ENCODE data around the gene KIF3A.
A peak's percentile ranks its signal among the peaks of the same experiment; 100 is the strongest.

Gene KIF3A

GRCh38 chr5:132736853-132737833 is at the start of gene KIF3A:
Gene KIF3A, minus strand, starts transcription at chr5:132737546. Its CDS starts 127 bp downstream, at chr5:132737419.
- peak within 1 kb of the TSS; percentile 90 for H3K4me3 Mint-ChIP-seq
- H3K9me3 Mint-ChIP-seq, result no peaks in the 10 kb centered on the region
- H3K27ac Mint-ChIP-seq, result peak within 1 kb of the TSS; percentile 93
- peaks cover 47% of the 10 kb centered on the region for H3K4me1 Mint-ChIP-seq
- H3K36me3 Mint-ChIP-seq, result peaks cover 5% of the 10 kb centered on the region
- no peaks in the 10 kb centered on the region for H3K27me3 Mint-ChIP-seq

- Mint-ChIP-seq H3K4me3 (no peak overlapping the region), H3K27me3 (peaks cover 10% of the 10 kb centered on the region), H3K36me3 (no peaks in the 10 kb centered on the region), H3K9me3 (no peaks in the 10 kb centered on the region), H3K4me1 (no peaks in the 10 kb centered on the region), H3K27ac (no peak overlapping the region)
These were observed 49.7 kb upstream of the KIF3A start for GRCh38 chr5:132787076-132787475.

- Mint-ChIP-seq H3K4me1 (peaks cover 8% of the 10 kb centered on the region), H3K4me3 (no peak overlapping the region), H3K27me3 (peaks cover 18% of the 10 kb centered on the region)
These were observed 48.5 kb upstream of the KIF3A start for GRCh38 chr5:132785864-132786263.

GRCh38 chr5:132785365-132785764 is 48.0 kb upstream of the KIF3A start:
- Mint-ChIP-seq H3K27ac (no peak overlapping the region), H3K27me3 (peaks cover 18% of the 10 kb centered on the region), H3K36me3 (no peaks in the 10 kb centered on the region), H3K4me1 (peaks cover 13% of the 10 kb centered on the region), H3K4me3 (no peak overlapping the region), H3K9me3 (no peaks in the 10 kb centered on the region)

More at GRCh38 chr5:132785864-132786263, 48.5 kb upstream of the KIF3A start:
- no peak overlapping the region for H3K27ac Mint-ChIP-seq
- no peaks in the 10 kb centered on the region for H3K36me3 Mint-ChIP-seq
- no peaks in the 10 kb centered on the region for H3K9me3 Mint-ChIP-seq

- H3K9me3 Mint-ChIP-seq, result no peaks in the 10 kb centered on the region
- H3K36me3 Mint-ChIP-seq, result no peaks in the 10 kb centered on the region
- peaks cover 34% of the 10 kb centered on the region for H3K27me3 Mint-ChIP-seq
- peaks cover 22% of the 10 kb centered on the region for H3K4me1 Mint-ChIP-seq
- no peak overlapping the region for H3K27ac Mint-ChIP-seq
- H3K4me3 Mint-ChIP-seq, result no peak overlapping the region
These were observed 44.8 kb upstream of the KIF3A start for GRCh38 chr5:132782101-132782500.

GRCh38 chr5:132781029-132781428 is 43.7 kb upstream of the KIF3A start:
- H3K4me1 Mint-ChIP-seq, result peaks cover 22% of the 10 kb centered on the region
- no peak overlapping the region for H3K4me3 Mint-ChIP-seq
- H3K9me3 Mint-ChIP-seq, result no peaks in the 10 kb centered on the region
- no peaks in the 10 kb centered on the region for H3K36me3 Mint-ChIP-seq
- peaks cover 36% of the 10 kb centered on the region for H3K27me3 Mint-ChIP-seq
- no peak overlapping the region for H3K27ac Mint-ChIP-seq

- no peaks in the 10 kb centered on the region for H3K36me3 Mint-ChIP-seq
- H3K4me3 Mint-ChIP-seq, result no peak overlapping the region
- peaks cover 36% of the 10 kb centered on the region for H3K27me3 Mint-ChIP-seq
- no peak overlapping the region for H3K27ac Mint-ChIP-seq
- peaks cover 24% of the 10 kb centered on the region for H3K4me1 Mint-ChIP-seq
- no peaks in the 10 kb centered on the region for H3K9me3 Mint-ChIP-seq
These were observed 43.2 kb upstream of the KIF3A start for GRCh38 chr5:132780577-132780976.

- no peak overlapping the region for H3K4me3 Mint-ChIP-seq
- peaks cover 28% of the 10 kb centered on the region for H3K4me1 Mint-ChIP-seq
- H3K27ac Mint-ChIP-seq, result no peak overlapping the region
- no peaks in the 10 kb centered on the region for H3K9me3 Mint-ChIP-seq
- no peaks in the 10 kb centered on the region for H3K36me3 Mint-ChIP-seq
- H3K27me3 Mint-ChIP-seq, result peaks cover 32% of the 10 kb centered on the region
These were observed 42.6 kb upstream of the KIF3A start for GRCh38 chr5:132779961-132780360.

GRCh38 chr5:132778856-132779255 is 41.5 kb upstream of the KIF3A start:
- H3K4me1 Mint-ChIP-seq, result peaks cover 28% of the 10 kb centered on the region
- peaks cover 31% of the 10 kb centered on the region for H3K27me3 Mint-ChIP-seq
- H3K9me3 Mint-ChIP-seq, result no peaks in the 10 kb centered on the region
- no peak overlapping the region for H3K27ac Mint-ChIP-seq
- H3K36me3 Mint-ChIP-seq, result peaks cover 1% of the 10 kb centered on the region
- H3K4me3 Mint-ChIP-seq, result peak overlapping the region; percentile 51

GRCh38 chr5:132778129-132778528 is 40.8 kb upstream of the KIF3A start:
- Mint-ChIP-seq H3K4me1 (peaks cover 28% of the 10 kb centered on the region), H3K36me3 (peaks cover 1% of the 10 kb centered on the region), H3K9me3 (no peaks in the 10 kb centered on the region), H3K27ac (no peak overlapping the region), H3K4me3 (peak overlapping the region; percentile 70), H3K27me3 (peaks cover 29% of the 10 kb centered on the region)

- H3K36me3 Mint-ChIP-seq, result peaks cover 1% of the 10 kb centered on the region
- H3K4me3 Mint-ChIP-seq, result peak within 1 kb of the TSS; percentile 70
- no peaks in the 10 kb centered on the region for H3K9me3 Mint-ChIP-seq
- peaks cover 26% of the 10 kb centered on the region for H3K27me3 Mint-ChIP-seq
- peak within 1 kb of the TSS; percentile 35 for H3K27ac Mint-ChIP-seq
- peaks cover 28% of the 10 kb centered on the region for H3K4me1 Mint-ChIP-seq
These were observed 40.1 kb upstream of the KIF3A start, which contains the start of gene SEPTIN8 for GRCh38 chr5:132777209-132778069. Gene SEPTIN8, minus strand, starts transcription at chr5:132777239. Its CDS starts 102 bp downstream, at chr5:132777137.

GRCh38 chr5:132776938-132777208 is 39.5 kb upstream of the KIF3A start:
- H3K4me3 Mint-ChIP-seq, result no peak overlapping the region
- peaks cover 28% of the 10 kb centered on the region for H3K4me1 Mint-ChIP-seq
- no peaks in the 10 kb centered on the region for H3K9me3 Mint-ChIP-seq
- no peak overlapping the region for H3K27ac Mint-ChIP-seq
- H3K27me3 Mint-ChIP-seq, result peaks cover 25% of the 10 kb centered on the region
- peaks cover 1% of the 10 kb centered on the region for H3K36me3 Mint-ChIP-seq

GRCh38 chr5:132776131-132776937 is 39.0 kb upstream of the KIF3A start:
- H3K27ac Mint-ChIP-seq, result peak overlapping the region; percentile 35
- peaks cover 1% of the 10 kb centered on the region for H3K36me3 Mint-ChIP-seq
- H3K4me3 Mint-ChIP-seq, result peak overlapping the region; percentile 65
- peaks cover 24% of the 10 kb centered on the region for H3K4me1 Mint-ChIP-seq
- no peaks in the 10 kb centered on the region for H3K9me3 Mint-ChIP-seq
- H3K27me3 Mint-ChIP-seq, result peaks cover 21% of the 10 kb centered on the region

GRCh38 chr5:132775476-132775961 is 38.2 kb upstream of the KIF3A start:
- Mint-ChIP-seq H3K9me3 (no peaks in the 10 kb centered on the region), H3K27me3 (peaks cover 18% of the 10 kb centered on the region), H3K36me3 (peaks cover 1% of the 10 kb centered on the region), H3K4me3 (peak overlapping the region; percentile 23), H3K27ac (no peak overlapping the region), H3K4me1 (peaks cover 16% of the 10 kb centered on the region)

- Mint-ChIP-seq H3K36me3 (peaks cover 1% of the 10 kb centered on the region), H3K4me3 (no peak overlapping the region)
These were observed 37.5 kb upstream of the KIF3A start for GRCh38 chr5:132774896-132775295.

More at GRCh38 chr5:132774896-132775295, 37.5 kb upstream of the KIF3A start:
- Mint-ChIP-seq H3K27me3 (peaks cover 17% of the 10 kb centered on the region), H3K9me3 (no peaks in the 10 kb centered on the region), H3K27ac (no peak overlapping the region), H3K4me1 (peaks cover 14% of the 10 kb centered on the region)

Data from activated naive CD4-positive, alpha-beta T cell treated with anti-CD3 and anti-CD28 coated beads, Interleukin-2, amount 50 U/mL, for 24 hours (primary cell).